Measurements from ENCODE around the gene CLRN3. TPM values are rescaled to one million over a fixed set of nuclear protein-coding genes. Genes with fewer than 3 reads are reported as not detected.

Gene CLRN3
- total and polyA plus RNA-seq, 3 donors from 2014 or later, result 0.55 TPM; not detected in 2

GRCh38 chr10:127890832-127891334, 1.9 kb downstream of the CLRN3 start:
- no peak overlapping the region for H3K4me3 ChIP-seq
- intact Hi-C loops (cut with DNase I; ENCODE audit: low total_unique reads), result no loop called here
- no peak for TF ChIP-seq POLR2A (IDR thresholded peaks at IDR 0.05)
- TF ChIP-seq, protein P1, sequence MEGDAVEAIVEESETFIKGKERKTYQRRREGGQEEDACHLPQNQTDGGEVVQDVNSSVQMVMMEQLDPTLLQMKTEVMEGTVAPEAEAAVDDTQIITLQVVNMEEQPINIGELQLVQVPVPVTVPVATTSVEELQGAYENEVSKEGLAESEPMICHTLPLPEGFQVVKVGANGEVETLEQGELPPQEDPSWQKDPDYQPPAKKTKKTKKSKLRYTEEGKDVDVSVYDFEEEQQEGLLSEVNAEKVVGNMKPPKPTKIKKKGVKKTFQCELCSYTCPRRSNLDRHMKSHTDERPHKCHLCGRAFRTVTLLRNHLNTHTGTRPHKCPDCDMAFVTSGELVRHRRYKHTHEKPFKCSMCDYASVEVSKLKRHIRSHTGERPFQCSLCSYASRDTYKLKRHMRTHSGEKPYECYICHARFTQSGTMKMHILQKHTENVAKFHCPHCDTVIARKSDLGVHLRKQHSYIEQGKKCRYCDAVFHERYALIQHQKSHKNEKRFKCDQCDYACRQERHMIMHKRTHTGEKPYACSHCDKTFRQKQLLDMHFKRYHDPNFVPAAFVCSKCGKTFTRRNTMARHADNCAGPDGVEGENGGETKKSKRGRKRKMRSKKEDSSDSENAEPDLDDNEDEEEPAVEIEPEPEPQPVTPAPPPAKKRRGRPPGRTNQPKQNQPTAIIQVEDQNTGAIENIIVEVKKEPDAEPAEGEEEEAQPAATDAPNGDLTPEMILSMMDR (IDR thresholded peaks at IDR 0.05), result no peak
- no peak overlapping the region for H3K27ac ChIP-seq
- no peaks in the 10 kb centered on the region for H3K4me1 ChIP-seq
- H3K27me3 ChIP-seq, result no peaks in the 10 kb centered on the region
- WGBS, 2 donors, result 97 to 100% methylated on average over 3 of the region's 3 CpGs
- H3K36me3 ChIP-seq (ENCODE audit: low read depth, missing control alignments), result no peaks in the 10 kb centered on the region
- H3K9me3 ChIP-seq, result no peaks in the 10 kb centered on the region
- DNase-seq, result no peak

- 65 to 68% methylated on average over 3 of the region's 3 CpGs for WGBS, 2 donors
- Histone ChIP-seq H3K4me3 (no peak overlapping the region), H3K27me3 (no peaks in the 10 kb centered on the region), H3K27ac (no peak overlapping the region), H3K9me3 (no peaks in the 10 kb centered on the region), H3K4me1 (no peaks in the 10 kb centered on the region), H3K36me3 (ENCODE audit: low read depth, missing control alignments) (no peaks in the 10 kb centered on the region)
- intact Hi-C loops (cut with DNase I; ENCODE audit: low total_unique reads), result no loop called here
- no peak for DNase-seq
- TF ChIP-seq, protein P1 (IDR thresholded peaks at IDR 0.05), result no peak
- TF ChIP-seq POLR2A (IDR thresholded peaks at IDR 0.05), result no peak
These were observed 2.5 kb downstream of the CLRN3 start for GRCh38 chr10:127890216-127890615.

DNA sequence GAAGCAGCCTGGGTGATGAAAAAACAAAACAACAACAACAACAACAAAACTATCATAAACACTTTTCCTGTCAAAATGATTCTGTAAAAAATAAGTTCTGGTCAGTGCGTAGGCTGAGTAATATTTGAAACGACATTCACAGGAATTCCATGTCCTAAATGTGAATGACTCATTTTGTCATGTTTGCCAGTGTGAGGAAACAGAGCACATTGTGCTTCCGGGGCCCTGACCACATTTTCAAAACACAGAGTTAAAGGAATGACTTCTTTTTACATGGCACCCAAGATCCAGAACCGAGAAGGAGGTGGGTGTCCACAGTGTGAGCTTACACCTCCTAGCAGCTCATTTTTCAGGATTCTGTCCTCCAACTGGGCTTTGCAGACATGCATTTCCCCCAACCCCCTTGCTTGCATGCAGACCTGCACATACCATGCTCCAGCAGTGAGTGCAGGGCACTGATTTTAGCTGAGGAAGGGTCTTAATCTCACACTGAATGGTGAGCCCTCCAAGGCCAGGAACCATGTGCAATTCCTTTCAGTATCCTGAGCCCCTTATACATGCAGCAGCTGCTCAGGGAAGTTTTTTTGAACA, 3.0 kb downstream of the CLRN3 start:
- DNase-seq, result no peak
- WGBS, 2 donors, result 63 to 73% methylated on average over 4 of the region's 4 CpGs
- H3K27ac ChIP-seq, result no peak overlapping the region

GRCh38 chr10:127888521-127889312, 4.0 kb downstream of the CLRN3 start:
- intact Hi-C loops (cut with DNase I; ENCODE audit: low total_unique reads), result no loop called here
- TF ChIP-seq POLR2A (IDR thresholded peaks at IDR 0.05), result no peak
- TF ChIP-seq, protein P1 (IDR thresholded peaks at IDR 0.05), result no peak
- whole genome bisulfite sequencing, 2 donors, result 87 to 92% methylated on average over 13 of the region's 13 CpGs
- Histone ChIP-seq H3K27me3 (no peaks in the 10 kb centered on the region), H3K4me3 (no peak overlapping the region), H3K36me3 (ENCODE audit: low read depth, missing control alignments) (no peaks in the 10 kb centered on the region), H3K4me1 (no peaks in the 10 kb centered on the region), H3K9me3 (no peaks in the 10 kb centered on the region), H3K27ac (no peak overlapping the region)
- no peak for DNase-seq

More for the DNA sequence above, 3.0 kb downstream of the CLRN3 start:
- Histone ChIP-seq H3K4me1 (no peaks in the 10 kb centered on the region), H3K27me3 (no peaks in the 10 kb centered on the region), H3K9me3 (no peaks in the 10 kb centered on the region), H3K4me3 (no peak overlapping the region), H3K36me3 (ENCODE audit: low read depth, missing control alignments) (no peaks in the 10 kb centered on the region)
- TF ChIP-seq POLR2A (IDR thresholded peaks at IDR 0.05), result no peak
- TF ChIP-seq, protein P1 (IDR thresholded peaks at IDR 0.05), result no peak
- intact Hi-C loops (cut with DNase I; ENCODE audit: low total_unique reads), result no loop called here
